SKM-1 (cell line): ENCODE results near the gene TRAF3.

Experiments
- DNase-seq: peaks from one replicate; lab custom pipeline; 2025; ENCODE audit not compliant: unreplicated experiment; lab: John Stamatoyannopoulos, UW

TRAF3 gene

GRCh38 chr14:102776761-102777710 is at the start of gene TRAF3:
TSS of gene TRAF3 (plus strand) at chr14:102777449. CDS start at chr14:102870202, 92,753 bp downstream.
- DNase-seq = no peak

- no peak for DNase-seq
Observed at GRCh38 chr14:102728501-102728900, 48.7 kb upstream of the TRAF3 start.

DNA sequence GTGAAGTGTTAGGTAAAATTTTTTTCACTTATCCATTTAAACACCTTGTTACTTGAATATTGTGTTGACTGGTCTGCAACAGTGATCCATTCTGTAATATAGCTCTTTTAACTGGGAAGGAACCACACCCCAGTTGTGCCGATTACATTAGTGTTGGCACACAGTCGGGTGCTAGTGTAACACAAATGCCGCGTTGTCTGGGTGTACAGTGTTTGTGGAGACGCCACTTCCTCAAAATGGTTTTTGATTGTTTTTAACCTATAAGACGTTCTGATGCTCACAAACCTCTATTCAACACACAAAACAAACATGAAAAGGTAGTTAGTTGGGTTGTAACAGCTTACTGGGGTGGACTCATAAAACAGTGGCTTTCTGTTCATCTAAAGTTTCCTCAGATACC is 48.0 kb upstream of the TRAF3 start:
- no peak for DNase-seq

DNA sequence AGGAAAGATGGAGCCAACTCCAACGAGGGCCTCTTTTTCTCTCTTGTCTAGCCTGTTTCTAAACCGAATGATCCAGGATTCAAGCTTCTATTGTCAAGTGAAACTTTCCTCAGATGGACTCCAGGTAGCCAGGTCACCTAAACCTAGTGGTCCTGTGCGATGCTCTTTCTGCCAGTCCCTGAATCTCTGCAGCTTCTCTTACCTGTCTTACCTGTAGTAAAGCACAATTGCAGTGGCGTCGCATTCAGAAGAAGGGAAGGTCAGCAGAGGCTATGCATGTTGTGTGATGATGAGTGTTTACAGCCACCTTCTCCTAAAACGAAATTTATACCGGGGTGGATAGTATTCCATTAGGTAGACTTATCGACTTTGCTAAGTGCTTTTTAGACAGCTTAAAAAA is 47.4 kb upstream of the TRAF3 start:
- DNase-seq = no peak

- no peak for DNase-seq
Observed at GRCh38 chr14:102731101-102731870, 46.0 kb upstream of the TRAF3 start.

- no peak for DNase-seq
Observed at GRCh38 chr14:102731871-102732800, 45.1 kb upstream of the TRAF3 start.

- no peak for DNase-seq
Observed at GRCh38 chr14:102732924-102733323, 44.3 kb upstream of the TRAF3 start.

DNA sequence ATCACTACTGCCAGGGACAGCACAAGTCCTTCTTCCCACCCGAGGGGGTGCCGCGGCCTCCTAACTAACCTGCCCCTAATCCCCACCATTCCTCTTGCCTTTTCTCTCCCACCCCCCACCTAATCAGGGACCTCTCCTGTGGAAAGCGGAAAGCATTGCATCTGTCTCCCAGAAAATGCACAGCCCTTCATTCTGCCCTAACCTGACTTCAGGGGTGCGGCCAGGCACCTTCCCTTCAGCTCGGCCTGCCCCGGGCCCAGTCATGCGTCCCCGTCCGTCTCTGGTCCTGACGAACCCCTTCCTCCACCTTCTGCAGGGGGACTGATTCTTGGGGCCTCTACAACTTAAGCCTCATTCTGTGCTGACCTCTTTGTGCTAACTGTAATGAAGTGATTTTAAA is 43.9 kb upstream of the TRAF3 start:
- no peak for DNase-seq

GRCh38 chr14:102734436-102734835 is 42.8 kb upstream of the TRAF3 start:
- DNase-seq = no peak

- no peak for DNase-seq
Observed at GRCh38 chr14:102736956-102737355, 40.3 kb upstream of the TRAF3 start.

DNA sequence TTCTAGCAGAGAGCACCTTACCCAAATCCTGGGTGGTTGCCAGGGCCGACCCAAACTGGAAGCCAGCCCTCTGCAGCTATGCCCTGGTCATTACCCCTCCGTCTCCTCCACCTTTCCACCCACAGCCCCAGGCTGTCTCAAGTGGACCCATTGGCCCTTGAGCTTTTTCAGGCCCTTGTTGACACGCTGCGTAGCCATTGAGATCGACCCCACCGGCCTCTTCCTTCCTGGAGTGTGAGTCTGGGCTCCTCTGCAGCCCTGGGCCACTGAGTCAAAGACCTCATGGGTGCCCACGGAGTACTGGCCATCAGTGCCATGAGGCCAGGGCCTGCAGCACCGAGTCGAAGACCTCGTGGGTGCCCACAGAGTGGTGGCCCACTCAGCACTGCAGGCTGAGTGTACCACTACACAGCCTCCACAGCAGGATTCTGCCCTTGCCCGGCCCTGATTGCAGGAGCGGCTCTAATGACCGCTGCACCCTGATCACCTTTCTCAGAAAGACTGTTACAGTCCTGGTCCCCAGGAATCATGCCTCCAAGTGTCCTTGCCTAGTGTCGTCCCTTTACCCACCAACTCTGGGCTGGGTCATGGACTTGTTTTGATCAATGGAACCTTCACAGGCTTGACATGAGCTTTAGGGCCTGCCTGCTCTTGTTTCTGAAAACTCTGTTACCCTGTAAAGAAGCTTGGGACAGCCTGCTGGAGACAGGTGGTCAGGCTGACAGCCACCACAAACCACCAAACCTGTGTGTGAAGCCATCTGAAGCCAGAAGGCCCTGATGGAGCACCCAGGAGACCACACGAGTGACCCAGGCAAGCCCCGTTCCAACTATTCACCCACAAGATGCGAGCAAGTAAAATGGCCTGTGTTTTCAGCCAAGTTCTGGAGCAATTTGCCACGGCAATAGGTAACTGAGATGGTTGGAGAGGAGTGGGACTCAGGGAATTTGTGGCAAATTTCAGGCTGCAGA is 39.6 kb upstream of the TRAF3 start:
- no peak for DNase-seq

- no peak for DNase-seq
Observed at GRCh38 chr14:102738373-102739189, 38.7 kb upstream of the TRAF3 start.

DNA sequence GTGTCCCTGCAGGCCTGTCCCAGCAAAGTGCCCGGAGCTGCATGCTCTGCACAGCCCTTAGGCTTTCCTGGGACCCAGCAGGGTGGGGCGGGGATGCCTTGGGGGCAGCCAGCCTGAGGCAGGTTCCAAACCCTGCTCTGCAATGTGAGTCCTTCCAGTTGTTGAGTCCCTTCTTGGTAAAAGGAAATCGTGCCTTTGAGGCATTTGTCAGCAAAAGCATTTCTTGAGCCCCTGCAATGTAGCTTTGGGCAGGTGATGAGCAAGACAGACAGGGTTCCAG is 38.1 kb upstream of the TRAF3 start:
- DNase-seq = no peak

- no peak for DNase-seq
Observed at GRCh38 chr14:102746634-102747438, 30.4 kb upstream of the TRAF3 start.

- no peak for DNase-seq
Observed at GRCh38 chr14:102748806-102749205, 28.4 kb upstream of the TRAF3 start.

DNA sequence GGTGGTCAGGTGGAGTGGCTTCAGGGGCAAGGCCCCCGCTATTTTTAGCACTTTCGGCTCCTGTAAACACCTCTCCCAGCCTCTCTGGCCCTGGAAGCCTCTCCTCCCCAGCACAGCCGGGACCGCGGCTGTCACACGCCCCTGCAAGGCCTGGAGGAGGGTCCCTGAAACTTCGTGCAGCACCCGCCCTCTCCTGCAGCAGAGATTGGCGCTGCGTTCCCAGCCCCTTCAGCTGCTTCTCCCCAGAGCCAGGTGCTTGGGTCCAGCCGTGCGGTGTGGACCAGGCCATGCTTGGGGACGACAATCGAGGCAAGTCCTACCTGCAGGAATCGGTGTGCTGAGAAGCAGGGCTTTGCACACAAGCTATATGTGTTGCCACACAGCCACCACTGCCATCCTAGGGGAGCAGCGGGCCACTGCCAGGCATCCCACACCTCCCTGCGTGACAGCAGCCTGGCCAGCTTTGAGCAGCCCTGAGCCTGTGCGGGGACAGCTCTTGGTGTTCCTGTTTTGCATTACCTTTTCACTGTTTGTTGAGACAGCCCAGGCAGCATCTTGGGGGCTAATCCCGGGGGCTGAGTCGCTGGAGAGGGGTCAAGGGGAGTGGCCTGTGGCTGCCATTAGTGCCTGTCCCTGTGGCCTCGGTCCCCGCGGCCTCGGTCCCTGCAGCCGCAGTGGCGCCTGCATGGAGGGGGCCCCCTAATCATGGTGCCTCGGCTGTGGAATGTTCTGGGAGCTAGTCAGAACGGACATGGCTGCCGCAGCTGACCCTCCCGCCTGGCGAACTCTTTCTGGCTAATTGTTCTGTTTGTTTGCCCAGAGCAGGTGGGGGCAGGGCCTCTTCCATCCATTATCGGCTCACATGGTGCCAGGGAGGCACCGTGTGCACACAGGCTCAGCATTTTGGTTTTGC is 27.6 kb upstream of the TRAF3 start:
- DNase-seq = no peak

DNA sequence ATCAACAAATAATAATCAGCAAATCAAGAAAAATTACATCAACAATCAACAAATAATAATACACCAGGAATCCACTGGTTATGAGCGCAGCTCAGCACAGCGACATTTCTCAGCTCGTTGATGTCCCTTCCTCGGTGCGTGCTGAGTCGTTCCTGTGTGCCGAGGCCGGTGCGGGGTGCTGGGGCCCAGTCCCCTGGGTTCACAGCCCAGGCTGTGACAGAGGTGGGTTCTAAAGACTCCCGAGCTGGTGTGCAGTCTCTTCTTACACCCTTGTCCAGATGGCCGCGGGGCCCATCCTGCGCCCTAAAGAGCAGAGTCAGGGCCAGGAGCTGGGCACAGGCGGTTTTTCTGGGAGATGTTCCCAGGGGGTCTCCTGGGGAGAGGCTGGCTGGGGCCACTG is 26.9 kb upstream of the TRAF3 start:
- no peak for DNase-seq
